Prostate gland (tissue), 2 donors: ENCODE data around the gene KRTAP10-11.

Experiments used
- CTCF ChIP-seq, 4 experiments: fragments of 200-600 bp in 2 of 4; fragments of 450-650 bp in 2 of 4; sonication (generic) in 2 of 4; IDR thresholded peaks; 1 replicate in 3 of 4; 2 replicates in 1 of 4; pipeline ENCODE4 v1.5.1; 2016 to 2019; ENCODE audit warnings: antibody characterized with exemption in 4 of 4, mild to moderate bottlenecking in 2 of 4, moderate library complexity in 2 of 4
- POLR2A ChIP-seq: fragments of 450-650 bp; IDR thresholded peaks from one replicate; pipeline ENCODE4 v1.6.1; 2016; ENCODE audit warnings: antibody characterized with exemption, mild to moderate bottlenecking
- POLR2AphosphoS5 ChIP-seq: sonication (generic); formaldehyde crosslinking; IDR thresholded peaks from one replicate; pipeline ENCODE4 v1.6.1; 2017; ENCODE audit warnings: antibody characterized with exemption

GRCh38 chr21:44612669-44613229, 33.5 kb upstream of the KRTAP10-11 start:
- no peak for TF ChIP-seq POLR2A
- no peak for TF ChIP-seq CTCF (IDR thresholded peaks at IDR 0.05)
- TF ChIP-seq POLR2AphosphoS5 = no peak
